Peyer's patch (tissue), 4 donors: ENCODE results near the gene GNAQ.

Source experiments
- POLR2A ChIP-seq, 2 donors: fragments of 450-650 bp; IDR thresholded peaks; one replicate each; pipeline ENCODE4 v1.5.1; 2017; ENCODE audit warnings: antibody characterized with exemption in 2 of 2, mild to moderate bottlenecking in 2 of 2, moderate library complexity in 2 of 2
- TF ChIP-seq, protein P1 (sequence below), 6 experiments: fragments of 450-650 bp in 4 of 6; fragments of 200-600 bp in 2 of 6; sonication (generic) in 1 of 6; IDR thresholded peaks; one replicate each; pipeline ENCODE4 v1.5.1; 2017 to 2019; ENCODE audit warnings: antibody characterized with exemption in 6 of 6, mild to moderate bottlenecking in 3 of 6, moderate library complexity in 1 of 6

DNA sequence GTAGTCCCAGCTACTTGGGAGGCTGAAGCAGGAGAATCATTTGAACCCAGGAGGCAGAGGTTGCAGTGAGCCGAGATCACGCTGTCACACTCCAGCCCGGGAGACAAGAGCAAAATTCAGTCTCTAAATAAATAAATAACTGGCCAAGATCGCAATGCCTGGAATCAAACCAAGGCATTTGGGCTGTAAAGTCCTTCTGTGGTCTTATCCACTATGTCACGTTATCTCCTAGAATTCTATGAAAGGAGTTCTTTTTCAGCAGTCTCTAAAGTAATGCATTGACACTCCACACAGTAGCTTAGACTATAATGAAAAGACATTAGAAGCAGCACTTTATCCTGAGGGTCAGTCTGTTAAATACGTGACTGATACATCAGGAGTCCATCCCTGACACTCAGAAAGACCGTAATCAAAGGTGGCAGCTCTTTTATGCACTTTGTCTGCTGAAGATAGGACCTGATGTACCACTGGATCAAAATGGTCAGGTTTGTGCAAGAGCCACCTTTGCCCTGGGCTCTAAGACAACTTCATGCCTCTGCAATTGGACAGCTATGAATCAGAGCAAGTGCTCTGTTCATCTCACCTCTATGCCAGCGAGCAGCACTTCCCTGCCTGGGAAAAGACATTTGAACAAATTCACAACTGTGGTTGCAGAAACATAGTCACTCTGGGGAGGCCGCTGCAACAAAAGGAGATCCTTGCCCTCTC lies 351.8 kb downstream of the GNAQ start:
- TF ChIP-seq, protein P1, sequence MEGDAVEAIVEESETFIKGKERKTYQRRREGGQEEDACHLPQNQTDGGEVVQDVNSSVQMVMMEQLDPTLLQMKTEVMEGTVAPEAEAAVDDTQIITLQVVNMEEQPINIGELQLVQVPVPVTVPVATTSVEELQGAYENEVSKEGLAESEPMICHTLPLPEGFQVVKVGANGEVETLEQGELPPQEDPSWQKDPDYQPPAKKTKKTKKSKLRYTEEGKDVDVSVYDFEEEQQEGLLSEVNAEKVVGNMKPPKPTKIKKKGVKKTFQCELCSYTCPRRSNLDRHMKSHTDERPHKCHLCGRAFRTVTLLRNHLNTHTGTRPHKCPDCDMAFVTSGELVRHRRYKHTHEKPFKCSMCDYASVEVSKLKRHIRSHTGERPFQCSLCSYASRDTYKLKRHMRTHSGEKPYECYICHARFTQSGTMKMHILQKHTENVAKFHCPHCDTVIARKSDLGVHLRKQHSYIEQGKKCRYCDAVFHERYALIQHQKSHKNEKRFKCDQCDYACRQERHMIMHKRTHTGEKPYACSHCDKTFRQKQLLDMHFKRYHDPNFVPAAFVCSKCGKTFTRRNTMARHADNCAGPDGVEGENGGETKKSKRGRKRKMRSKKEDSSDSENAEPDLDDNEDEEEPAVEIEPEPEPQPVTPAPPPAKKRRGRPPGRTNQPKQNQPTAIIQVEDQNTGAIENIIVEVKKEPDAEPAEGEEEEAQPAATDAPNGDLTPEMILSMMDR (IDR thresholded peaks at IDR 0.05), result no peak
- TF ChIP-seq POLR2A (IDR thresholded peaks at IDR 0.05), result no peak
